Mammary epithelial cell (primary cell): Measurements from ENCODE around the gene PDZK1IP1.

ENCODE experiments used
- CTCF ChIP-seq, 2 donors: IDR thresholded peaks in 1 of 2; conservative IDR thresholded peaks in 1 of 2; 2 replicates each; pipeline ENCODE4 v1.5.1; 2011 to 2012; ENCODE audit warnings: inconsistent platforms in 2 of 2, low read length in 2 of 2, mild to moderate bottlenecking in 2 of 2, control low read depth in 1 of 2, low read depth in 1 of 2; ENCODE audit not compliant: insufficient read depth in 1 of 2; ENCODE audit errors: extremely low read depth in 1 of 2
- EZH2 ChIP-seq: IDR thresholded peaks from 2 replicates; pipeline ENCODE4 v1.6.1; 2012; ENCODE audit warnings: low read length, inconsistent platforms, borderline replicate concordance

GRCh38 chr1:47191940-47192457 lies 2.2 kb upstream of the PDZK1IP1 start:
- no peak for TF ChIP-seq EZH2
- TF ChIP-seq CTCF (conservative IDR thresholded peaks at IDR 0.05 in 1 of 2, IDR thresholded peaks at IDR 0.05 in 1 of 2; ENCODE audit: extremely low read depth in 1 of 2, insufficient read depth in 1 of 2, low read depth in 1 of 2, low read length in 2 of 2), result no peak
